IPS-20b (cell line): ENCODE data around the gene OST4.

ENCODE experiments used
- H3K27ac ChIP-seq: one replicate; pipeline ENCODE4 v1.5.1; 2013; ENCODE audit warnings: low read length
- H3K27me3 ChIP-seq: 2 replicates; pipeline ENCODE4 v1.6.1; 2013; ENCODE audit warnings: mild to moderate bottlenecking, low read length, inconsistent platforms; ENCODE audit not compliant: insufficient read depth
- H3K36me3 ChIP-seq: 2 replicates; pipeline ENCODE4 v1.6.1; 2013; ENCODE audit warnings: low read depth, mild to moderate bottlenecking, inconsistent platforms, low read length, moderate library complexity; ENCODE audit not compliant: insufficient read depth
- H3K4me1 ChIP-seq: 2 replicates; pipeline ENCODE4 v1.6.1; 2013; ENCODE audit warnings: mild to moderate bottlenecking, control low read depth, inconsistent platforms, low read length, moderate library complexity; ENCODE audit not compliant: insufficient read depth
- H3K4me3 ChIP-seq: 2 replicates; pipeline ENCODE4 v1.5.1; 2013; ENCODE audit warnings: mild to moderate bottlenecking, low read length, inconsistent platforms
- H3K9ac ChIP-seq: 2 replicates; pipeline ENCODE4 v1.6.1; 2013; ENCODE audit warnings: low read depth, mild to moderate bottlenecking, inconsistent platforms, low read length, moderate library complexity
- H3K9me3 ChIP-seq: 2 replicates; pipeline ENCODE4 v1.6.1; 2013; ENCODE audit warnings: mild to moderate bottlenecking, low read depth, low read length, inconsistent platforms; ENCODE audit not compliant: insufficient read depth

The OST4 gene

GRCh38 chr2:27089111-27089954 is 17.9 kb upstream of the OST4 start:
- Histone ChIP-seq H3K36me3 (no peaks in the 10 kb centered on the region), H3K4me3 (no peak overlapping the region), H3K27ac (no peak overlapping the region), H3K27me3 (peaks cover 30% of the 10 kb centered on the region), H3K4me1 (peaks cover 8% of the 10 kb centered on the region; the same call in 1 of the 2 replicates), H3K9me3 (no peaks in the 10 kb centered on the region), H3K9ac (no peak overlapping the region)

- Histone ChIP-seq H3K4me1 (peaks cover 8% of the 10 kb centered on the region; the same call in 1 of the 2 replicates), H3K27me3 (peaks cover 30% of the 10 kb centered on the region), H3K4me3 (no peak overlapping the region), H3K9ac (no peak overlapping the region), H3K9me3 (no peaks in the 10 kb centered on the region), H3K36me3 (no peaks in the 10 kb centered on the region), H3K27ac (no peak overlapping the region)
Observed at GRCh38 chr2:27088634-27089033, 17.2 kb upstream of the OST4 start.

- H3K9me3 ChIP-seq: no peaks in the 10 kb centered on the region
- peaks cover 8% of the 10 kb centered on the region; the same call in 1 of the 2 replicates for H3K4me1 ChIP-seq
- H3K27me3 ChIP-seq: peaks cover 30% of the 10 kb centered on the region
- no peak overlapping the region for H3K9ac ChIP-seq
- H3K4me3 ChIP-seq: peak overlapping the region; percentile 85
- no peak overlapping the region for H3K27ac ChIP-seq
- no peaks in the 10 kb centered on the region for H3K36me3 ChIP-seq
Observed at GRCh38 chr2:27087823-27088410, 16.5 kb upstream of the OST4 start.

- H3K4me3 ChIP-seq: peak within 1 kb of the TSS; percentile 85
- no peaks in the 10 kb centered on the region for H3K9me3 ChIP-seq
- H3K36me3 ChIP-seq: no peaks in the 10 kb centered on the region
- peaks cover 30% of the 10 kb centered on the region for H3K27me3 ChIP-seq
- no peak within 1 kb of the TSS for H3K27ac ChIP-seq
- H3K4me1 ChIP-seq: peaks cover 8% of the 10 kb centered on the region; the same call in 1 of the 2 replicates
- peak within 1 kb of the TSS; percentile 71 for H3K9ac ChIP-seq
Observed at GRCh38 chr2:27086724-27087593, 15.5 kb upstream of the OST4 start, which contains the start of gene KHK. Gene KHK (plus strand): TSS chr2:27086772. CDS start chr2:27087260, 488 bp downstream.

- H3K36me3 ChIP-seq: no peaks in the 10 kb centered on the region
- H3K4me3 ChIP-seq: peak overlapping the region; percentile 85
- peaks cover 11% of the 10 kb centered on the region; the same call in 1 of the 2 replicates for H3K4me1 ChIP-seq
- no peak overlapping the region for H3K27ac ChIP-seq
- H3K9me3 ChIP-seq: no peaks in the 10 kb centered on the region
- peak overlapping the region; percentile 71 for H3K9ac ChIP-seq
- peaks cover 30% of the 10 kb centered on the region for H3K27me3 ChIP-seq
Observed at GRCh38 chr2:27086090-27086723, 14.8 kb upstream of the OST4 start.

- H3K27me3 ChIP-seq: peaks cover 30% of the 10 kb centered on the region
- peak overlapping the region; percentile 71; the same call in 1 of the 2 replicates for H3K9ac ChIP-seq
- H3K36me3 ChIP-seq: no peaks in the 10 kb centered on the region
- H3K27ac ChIP-seq: no peak overlapping the region
- peaks cover 11% of the 10 kb centered on the region; the same call in 1 of the 2 replicates for H3K4me1 ChIP-seq
- H3K4me3 ChIP-seq: peak overlapping the region; percentile 73
- H3K9me3 ChIP-seq: no peaks in the 10 kb centered on the region
Observed at GRCh38 chr2:27085673-27086089, 14.2 kb upstream of the OST4 start.

- Histone ChIP-seq H3K9ac (peak overlapping the region; percentile 71; the same call in 1 of the 2 replicates), H3K4me1 (peaks cover 11% of the 10 kb centered on the region; the same call in 1 of the 2 replicates), H3K9me3 (no peaks in the 10 kb centered on the region), H3K27me3 (peaks cover 30% of the 10 kb centered on the region), H3K4me3 (peak overlapping the region; percentile 73; the same call in 1 of the 2 replicates), H3K36me3 (no peaks in the 10 kb centered on the region), H3K27ac (no peak overlapping the region)
Observed at GRCh38 chr2:27085062-27085672, 13.7 kb upstream of the OST4 start.

- Histone ChIP-seq H3K9ac (no peak overlapping the region), H3K36me3 (no peaks in the 10 kb centered on the region), H3K27me3 (peaks cover 30% of the 10 kb centered on the region), H3K4me3 (no peak overlapping the region), H3K27ac (no peak overlapping the region), H3K9me3 (no peaks in the 10 kb centered on the region), H3K4me1 (peaks cover 11% of the 10 kb centered on the region; the same call in 1 of the 2 replicates)
Observed at GRCh38 chr2:27084297-27085061, 13.0 kb upstream of the OST4 start.

GRCh38 chr2:27083410-27084296 is 12.2 kb upstream of the OST4 start:
- Histone ChIP-seq H3K27me3 (peaks cover 30% of the 10 kb centered on the region), H3K36me3 (no peaks in the 10 kb centered on the region), H3K9ac (no peak overlapping the region), H3K27ac (no peak overlapping the region), H3K4me1 (peaks cover 11% of the 10 kb centered on the region; the same call in 1 of the 2 replicates), H3K9me3 (no peaks in the 10 kb centered on the region), H3K4me3 (no peak overlapping the region)
